CD4-positive, alpha-beta T cell treated with Interleukin-15 for 4 hours (primary cell): Measurements from ENCODE around the gene PHYKPL.
A peak's percentile ranks its signal among the peaks of the same experiment; 100 is the strongest.
"Not testable (repeated sequence)": the region's sequence is repeated elsewhere in the genome, so short reads cannot be mapped to it uniquely, and the experiment has no call there.

Experiments
- DNase-seq: peaks from one replicate; pipeline ENCODE4 v3.0.0-alpha.2; 2020; ENCODE audit warnings: low spot score

Gene PHYKPL

GRCh38 chr5:178264044-178264443, 31.4 kb upstream of the PHYKPL start:
- no peak for DNase-seq

DNA sequence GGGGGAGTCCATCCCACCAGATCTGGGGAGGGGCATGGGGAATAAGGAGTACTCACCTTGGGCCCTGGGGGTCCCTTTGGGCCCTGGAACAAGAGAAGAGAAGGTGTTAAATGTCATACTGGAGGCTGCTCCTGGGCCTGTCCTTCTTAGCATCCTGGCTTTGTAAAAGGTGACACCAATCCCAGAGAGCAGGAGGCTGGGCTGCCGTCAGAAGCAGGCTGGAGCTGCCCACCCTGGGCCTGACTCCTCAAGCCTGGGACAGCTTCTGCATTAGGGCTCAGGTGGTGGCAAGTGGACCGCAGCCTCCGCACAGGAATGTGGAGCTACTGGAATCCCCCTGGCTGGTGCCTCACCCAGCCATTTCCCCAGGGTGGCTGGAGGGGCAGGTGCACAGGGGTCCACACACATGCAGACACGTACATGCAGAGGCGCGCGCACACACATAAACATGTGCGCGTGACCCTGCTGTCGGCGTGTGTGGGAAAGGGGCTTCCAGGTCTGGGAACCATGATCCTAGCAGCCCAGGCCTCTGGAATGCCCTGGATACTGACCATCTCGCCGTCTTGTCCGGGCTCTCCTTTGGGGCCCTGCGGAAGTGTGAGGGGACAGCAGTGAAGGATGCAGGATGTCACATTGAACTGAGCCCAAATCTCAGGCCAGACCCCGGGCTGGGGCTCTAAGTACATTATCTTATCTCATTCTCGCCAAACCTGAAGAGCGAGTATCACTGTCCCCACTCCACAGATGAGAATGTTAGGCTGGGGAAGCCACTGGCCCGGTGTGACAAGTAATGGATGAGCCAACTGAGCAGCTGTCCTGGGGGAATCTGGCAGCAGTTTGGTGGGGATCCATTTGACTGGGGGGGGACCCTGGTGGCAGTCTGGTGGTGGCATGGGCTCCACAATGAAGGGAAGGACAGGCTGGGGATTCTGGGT, 29.3 kb upstream of the PHYKPL start:
- no peak for DNase-seq

GRCh38 chr5:178259623-178260536, 27.3 kb upstream of the PHYKPL start:
- DNase-seq = no peak

- no peak for DNase-seq
Observed at GRCh38 chr5:178257650-178258049, 25.0 kb upstream of the PHYKPL start.

DNA sequence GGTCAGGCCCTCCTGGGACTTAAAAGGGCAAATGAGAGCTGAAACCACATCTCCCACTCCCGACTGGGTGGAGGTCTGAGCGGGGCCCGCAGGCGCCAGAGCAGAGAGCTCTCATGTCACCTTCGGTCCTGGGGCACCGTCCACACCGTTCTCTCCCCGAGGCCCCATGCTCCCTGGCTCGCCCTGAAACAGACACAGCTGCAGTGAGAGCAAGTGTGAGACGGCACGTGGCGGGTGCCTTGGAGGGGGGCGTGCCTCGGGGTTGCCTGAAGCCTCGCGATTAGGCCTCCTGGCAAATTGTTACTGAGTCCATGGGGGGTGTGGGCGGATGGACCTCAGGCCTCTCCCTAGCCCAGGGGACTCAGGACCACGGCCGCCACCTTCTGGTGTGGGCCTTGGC, 24.1 kb upstream of the PHYKPL start:
- no peak for DNase-seq

DNA sequence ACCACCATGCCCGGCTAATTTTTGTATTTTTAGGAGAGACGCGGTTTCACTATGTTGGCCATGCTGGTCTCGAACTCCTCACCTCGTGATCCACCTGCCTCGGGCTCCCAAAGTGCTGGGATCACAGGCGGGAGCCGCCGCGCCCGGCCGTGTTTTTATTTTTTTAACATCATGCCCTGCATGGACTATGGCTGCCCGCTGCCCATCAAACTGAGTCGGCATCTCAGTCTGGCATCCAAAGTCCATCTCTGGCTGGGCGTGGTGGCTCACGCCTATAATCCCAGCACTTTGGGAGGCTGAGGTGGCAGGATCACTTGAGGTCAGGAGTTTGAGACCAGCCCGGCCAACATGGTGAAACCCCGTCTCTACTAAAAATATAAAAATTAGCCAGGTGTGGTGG, 21.0 kb upstream of the PHYKPL start:
- not testable (repeated sequence) for DNase-seq

DNA sequence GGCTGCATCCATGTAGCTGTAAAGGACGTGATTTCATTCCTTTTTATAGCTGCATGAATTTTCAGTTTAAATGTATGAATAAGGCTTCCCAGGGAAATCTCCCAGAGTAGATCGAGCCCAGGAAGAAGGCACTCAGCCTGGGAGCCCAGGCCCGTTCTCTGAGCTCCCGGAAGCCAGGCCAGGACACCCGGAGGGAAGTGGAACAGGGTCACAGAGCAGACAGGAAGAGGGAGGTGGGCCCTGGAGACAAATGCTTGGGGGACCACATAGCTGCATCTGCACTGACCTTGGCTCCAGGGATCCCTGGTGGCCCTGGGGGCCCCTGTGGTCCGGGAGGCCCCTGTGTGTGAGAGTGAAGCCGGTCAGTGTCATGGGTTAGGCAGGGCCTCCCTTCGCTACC, 19.7 kb upstream of the PHYKPL start:
- no peak for DNase-seq

GRCh38 chr5:178250263-178250662, 17.7 kb upstream of the PHYKPL start:
- DNase-seq = no peak

DNA sequence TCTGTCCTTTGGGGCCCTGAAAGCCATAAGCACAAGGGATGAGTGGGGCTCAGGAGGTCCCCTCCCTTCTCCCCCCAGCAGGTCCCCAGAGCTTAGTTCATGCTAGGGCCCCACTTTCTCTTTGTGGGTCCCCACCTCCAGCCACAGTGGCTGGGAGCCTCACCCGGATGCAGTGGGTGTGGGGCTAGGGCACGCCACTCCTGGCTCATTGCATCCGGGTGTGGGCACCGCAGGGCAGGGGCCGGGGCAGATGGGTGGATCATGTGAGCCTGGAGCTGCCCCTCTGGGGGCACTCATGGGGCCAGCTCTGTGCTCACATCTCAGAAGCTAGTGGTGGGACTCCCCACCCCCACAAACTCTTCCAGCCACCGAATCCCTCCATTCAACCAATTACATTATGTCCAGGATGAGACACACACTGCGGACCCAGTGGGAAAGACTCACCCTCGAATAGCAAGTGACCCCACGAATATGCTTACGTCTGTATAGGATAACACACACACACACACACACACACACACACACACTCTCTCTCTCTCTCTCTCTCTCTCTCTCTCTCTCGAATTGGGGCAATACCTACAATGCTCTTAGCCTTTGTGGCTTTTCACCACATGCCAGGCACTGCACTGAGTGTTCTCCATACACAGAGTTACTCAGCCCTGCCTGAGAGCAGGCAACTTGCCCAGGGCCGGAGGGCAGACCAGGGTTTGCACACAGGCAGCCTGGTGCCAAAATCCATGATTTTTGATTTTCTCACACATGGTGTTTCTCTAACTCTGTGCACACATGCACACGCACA, 16.8 kb upstream of the PHYKPL start:
- peak; percentile 59 for DNase-seq

DNA sequence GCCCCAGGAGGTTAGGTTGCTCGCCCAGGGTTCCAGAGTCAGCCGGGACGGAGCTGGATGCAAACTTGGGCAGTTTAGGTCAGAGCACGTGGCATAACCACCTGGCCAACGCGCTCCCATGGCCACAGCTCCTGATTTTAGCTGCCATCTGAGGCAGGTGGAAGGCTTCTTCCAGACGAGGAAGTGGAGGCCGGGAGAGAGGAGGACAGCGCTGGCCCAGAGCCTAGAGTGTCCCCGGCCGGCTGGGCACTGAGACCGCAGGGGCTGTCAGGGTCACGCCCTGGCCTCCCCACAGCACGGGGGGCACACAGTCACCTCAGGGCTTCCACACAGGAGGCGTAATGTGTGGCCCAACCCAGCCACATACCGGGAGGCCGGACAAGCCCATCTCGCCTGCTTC, 16.1 kb upstream of the PHYKPL start:
- no peak for DNase-seq

DNA sequence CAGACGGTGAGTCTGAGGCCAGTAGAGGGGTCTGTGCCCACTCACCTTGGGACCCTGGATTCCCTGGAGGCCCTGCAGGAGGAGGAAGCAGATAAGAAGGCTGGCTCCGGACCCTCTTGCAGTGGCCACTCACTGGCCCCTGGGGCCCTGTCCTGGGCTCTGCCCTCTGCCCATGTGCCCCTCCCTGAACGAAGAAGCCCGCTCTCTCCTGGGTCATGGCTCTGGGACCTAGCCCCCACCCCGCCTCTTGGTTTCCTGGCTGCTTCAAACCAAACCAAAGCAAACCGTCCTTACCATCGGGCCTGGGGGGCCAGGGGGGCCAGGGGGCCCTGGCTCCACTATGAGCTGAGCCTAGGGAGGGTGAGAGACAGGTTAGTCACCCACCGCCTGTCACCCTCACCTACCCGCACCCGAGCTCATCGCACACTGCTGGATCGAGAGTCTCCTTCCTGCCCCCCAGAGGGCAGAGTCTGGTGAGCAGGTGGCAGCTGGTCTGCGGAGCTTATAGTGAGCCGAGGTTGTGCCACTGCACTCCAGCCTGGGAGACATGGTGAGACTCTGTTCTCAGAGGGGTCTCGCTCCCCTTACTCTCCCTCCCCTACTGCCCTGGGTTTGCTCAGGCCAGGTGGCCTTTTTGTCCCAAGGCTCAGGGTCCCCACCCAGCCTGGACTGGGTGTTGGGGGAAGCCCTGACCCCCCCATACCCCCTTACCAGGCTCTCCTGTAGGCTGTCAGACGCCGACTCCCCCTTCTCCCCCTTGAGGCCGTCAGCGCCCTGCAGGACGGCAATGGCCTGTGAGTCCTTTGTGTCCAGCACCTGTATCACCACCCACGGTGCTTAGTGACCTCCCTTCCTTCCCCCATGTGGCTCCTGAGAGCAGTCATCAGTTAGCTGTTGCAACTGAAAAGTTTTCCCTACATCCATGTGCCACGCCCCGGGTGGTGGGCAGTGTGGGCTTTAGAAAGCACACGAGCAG, 15.2 kb upstream of the PHYKPL start:
- DNase-seq = peak; percentile 37

GRCh38 chr5:178246624-178247279, 14.2 kb upstream of the PHYKPL start:
- no peak for DNase-seq

DNA sequence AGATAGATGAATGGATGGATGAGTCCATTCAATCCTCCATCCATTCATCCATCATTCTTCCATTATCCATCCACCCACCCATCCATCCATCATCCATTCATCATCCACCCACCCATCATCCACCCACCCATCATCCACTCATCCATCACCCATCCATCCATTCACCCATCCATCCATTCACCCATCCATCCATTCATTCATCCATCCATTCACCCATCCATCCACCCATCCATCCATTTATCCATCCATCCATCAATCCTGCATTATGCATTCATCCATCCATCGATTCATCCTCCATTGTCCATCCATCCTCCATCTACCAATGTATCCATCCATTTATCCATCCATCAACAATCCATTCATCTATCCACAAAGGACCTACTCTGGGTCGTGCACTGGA, 12.8 kb upstream of the PHYKPL start:
- DNase-seq = no peak

- no peak for DNase-seq
Observed at GRCh38 chr5:178244576-178244975, 12.0 kb upstream of the PHYKPL start.

DNA sequence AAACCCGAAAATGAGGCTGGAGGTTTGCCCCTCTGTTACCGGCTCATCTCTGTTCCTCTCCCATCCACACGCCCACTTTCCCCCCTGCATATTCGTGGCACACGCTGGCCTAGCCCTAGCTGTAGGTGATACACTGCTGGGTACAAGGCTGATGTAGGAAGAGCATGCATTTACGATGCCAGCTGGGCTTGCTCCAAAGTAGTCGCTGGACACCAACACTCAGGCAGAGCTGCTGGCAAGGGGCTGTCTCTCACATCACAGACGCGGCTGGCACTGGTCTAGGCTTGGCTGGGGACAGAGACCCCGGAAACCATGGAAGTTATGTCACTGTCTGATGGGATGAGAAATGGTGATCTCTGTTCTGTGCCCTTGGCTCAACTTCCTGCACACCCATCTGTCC, 9.8 kb upstream of the PHYKPL start:
- DNase-seq = no peak

DNA sequence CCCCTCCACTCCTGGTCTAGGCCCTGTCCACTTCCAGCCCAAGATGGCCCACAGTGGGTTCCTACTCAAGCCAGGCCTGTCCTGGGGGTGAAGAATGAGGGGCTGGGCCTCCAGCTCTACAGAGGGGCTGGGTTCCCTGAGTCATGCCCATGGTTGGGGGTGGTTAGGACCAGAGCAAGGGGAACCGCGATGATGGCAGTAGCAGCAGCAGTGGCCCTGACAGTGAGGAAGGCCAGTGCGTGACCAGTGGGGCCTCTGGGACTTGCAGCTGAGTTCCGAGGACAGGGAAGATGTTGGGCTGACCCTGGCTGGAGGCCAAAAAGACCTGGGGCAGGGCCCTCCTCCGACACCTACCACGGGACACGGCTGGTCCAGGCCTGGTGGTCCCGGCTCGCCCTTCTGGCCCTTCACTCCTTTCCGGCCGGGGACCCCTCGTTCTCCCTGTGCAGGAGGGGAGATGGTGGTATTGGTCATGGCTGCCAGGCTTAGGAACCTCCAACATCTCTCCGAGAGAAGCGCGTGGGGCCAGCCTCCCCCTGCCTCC, 9.2 kb upstream of the PHYKPL start:
- no peak for DNase-seq

DNA sequence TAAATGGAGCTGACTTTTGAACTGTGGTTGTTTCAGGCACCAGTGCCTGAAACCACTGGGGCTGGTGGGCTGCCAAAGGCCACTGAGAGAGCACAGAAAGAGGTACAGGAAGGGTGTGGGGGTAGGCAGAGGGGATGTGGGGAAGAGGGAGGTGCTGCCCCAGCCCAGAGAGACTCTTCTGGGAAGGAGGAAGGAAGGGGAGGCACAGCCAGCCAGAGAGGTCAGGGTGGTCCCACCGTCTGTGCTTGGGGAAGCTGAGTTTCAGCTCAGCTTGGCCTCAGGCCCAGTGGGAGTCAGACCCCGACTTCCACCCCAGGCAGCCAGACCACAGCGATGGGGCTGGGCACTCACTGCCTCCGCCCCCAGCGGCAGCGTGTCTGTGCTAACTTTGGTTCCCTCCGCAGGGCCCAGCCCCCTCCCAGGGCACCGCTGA, 8.6 kb upstream of the PHYKPL start:
- no peak for DNase-seq

GRCh38 chr5:178240766-178241165, 8.2 kb upstream of the PHYKPL start:
- no peak for DNase-seq

- DNase-seq = no peak
Observed at GRCh38 chr5:178240341-178240741, 7.7 kb upstream of the PHYKPL start.
